Measurements from ENCODE around the gene CERS1.
"Not testable (repeated sequence)": the region's sequence is repeated elsewhere in the genome, so short reads cannot be mapped to it uniquely, and the experiment has no call there.

CERS1 gene

DNA sequence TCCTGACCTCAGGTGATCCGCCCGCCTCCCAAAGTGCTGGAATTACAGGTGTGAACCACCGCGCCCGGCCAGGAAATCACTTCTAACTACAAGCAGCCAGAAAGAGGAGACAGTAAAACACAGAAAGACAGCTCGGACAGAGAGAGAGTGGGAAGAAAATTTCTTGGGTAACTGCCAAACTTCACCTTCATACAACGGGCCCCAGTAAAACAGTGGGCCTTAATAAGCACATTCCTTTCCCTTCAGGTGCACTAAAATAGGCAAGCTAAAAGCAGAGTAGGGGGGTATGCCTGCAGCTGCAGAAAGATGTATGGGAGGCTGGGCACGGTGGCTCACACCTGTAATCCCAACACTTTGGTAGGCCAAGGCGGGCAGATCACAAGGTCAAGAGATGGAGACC is 21.6 kb upstream of the CERS1 start:
- DNase-seq = not testable (repeated sequence)

DNA sequence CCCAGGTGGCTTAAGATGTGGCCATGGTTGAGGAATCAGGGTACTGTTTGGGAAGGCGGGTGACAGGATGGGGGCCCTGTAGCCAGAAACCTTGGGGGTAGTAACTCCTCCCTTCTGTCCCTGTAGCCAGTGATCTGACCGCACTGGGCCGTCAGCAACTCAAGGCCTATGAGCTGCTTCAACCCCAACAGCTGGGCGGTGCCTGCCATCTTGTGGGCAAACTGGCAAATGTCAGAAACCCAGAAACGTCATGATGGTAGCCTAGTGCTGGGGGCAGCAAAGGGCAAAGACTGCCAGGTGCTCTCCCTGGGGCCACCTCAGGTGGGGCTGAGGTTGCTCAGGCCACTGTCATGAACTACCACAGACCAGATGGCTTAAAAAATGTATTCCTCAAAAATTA is 19.7 kb upstream of the CERS1 start:
- DNase-seq = no peak

DNA sequence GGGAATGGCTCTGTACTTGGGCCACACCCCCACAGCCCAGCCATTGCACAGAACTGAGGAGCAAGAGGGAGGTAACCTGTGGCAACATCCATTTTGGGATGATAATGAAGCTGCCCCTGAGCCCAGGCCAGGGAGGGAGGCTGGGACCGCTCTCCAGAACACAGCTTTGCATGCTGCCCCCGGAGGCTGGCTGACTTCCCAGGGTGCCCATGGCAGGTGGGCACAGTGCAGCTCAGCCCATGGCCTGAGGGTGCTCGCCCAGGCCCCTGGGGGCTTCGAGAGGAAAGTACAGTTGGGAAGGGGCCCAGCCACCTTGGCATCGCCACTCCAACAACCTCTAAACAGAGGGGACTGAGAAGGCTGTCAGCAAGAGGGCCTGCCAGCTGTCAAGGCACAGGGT is 17.5 kb upstream of the CERS1 start:
- no peak for DNase-seq

DNA sequence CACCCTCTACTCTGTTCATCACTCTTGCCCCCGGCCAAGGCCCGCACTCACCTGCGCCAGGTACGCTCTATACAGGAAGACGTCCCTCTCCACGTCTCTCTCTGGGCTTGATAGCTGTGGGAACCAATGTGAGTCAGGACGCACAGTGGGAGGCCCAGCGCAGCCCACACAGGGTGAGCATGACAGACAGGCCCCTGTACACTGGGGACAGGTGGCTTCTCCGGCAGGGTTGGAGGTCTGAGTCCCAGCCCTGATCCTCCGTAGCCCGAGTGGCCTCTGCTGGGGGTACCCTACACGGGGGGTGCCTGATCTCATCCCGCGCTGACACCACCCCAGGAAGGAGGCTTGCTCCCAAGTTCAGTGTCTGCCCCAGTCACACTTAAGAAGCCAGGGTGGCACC is 17.0 kb upstream of the CERS1 start:
- no peak for DNase-seq

DNA sequence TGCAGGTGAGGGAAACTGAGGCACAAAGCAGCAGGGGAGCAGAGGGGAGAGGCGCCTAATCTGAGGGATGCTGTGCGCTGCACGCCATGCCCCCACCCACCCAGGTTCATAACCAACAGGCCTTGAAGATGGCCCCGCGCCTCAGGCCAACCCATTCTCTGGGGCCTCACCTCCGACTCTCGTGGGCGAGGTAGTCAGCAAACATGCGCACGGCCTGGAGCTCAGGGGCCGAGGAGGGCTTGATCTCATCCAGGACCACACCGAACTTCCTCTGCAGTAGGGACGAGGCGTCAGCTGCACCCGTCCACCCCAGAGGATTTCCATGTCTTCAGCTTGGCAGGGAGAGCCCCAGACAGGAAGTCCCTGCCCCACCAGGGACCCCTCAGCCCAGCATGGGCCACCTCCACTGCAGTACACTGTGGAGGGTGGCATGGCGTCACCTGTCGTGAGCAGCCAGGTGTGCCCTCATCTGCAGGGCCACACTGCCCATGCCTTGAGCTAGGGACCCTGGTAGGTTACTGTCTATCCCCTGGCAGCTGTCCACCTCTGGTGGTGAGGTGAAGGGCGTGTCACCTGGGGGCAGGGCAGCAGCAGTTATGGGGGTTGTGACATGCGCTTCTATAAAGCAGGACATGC is 15.0 kb upstream of the CERS1 start:
- no peak for DNase-seq

DNA sequence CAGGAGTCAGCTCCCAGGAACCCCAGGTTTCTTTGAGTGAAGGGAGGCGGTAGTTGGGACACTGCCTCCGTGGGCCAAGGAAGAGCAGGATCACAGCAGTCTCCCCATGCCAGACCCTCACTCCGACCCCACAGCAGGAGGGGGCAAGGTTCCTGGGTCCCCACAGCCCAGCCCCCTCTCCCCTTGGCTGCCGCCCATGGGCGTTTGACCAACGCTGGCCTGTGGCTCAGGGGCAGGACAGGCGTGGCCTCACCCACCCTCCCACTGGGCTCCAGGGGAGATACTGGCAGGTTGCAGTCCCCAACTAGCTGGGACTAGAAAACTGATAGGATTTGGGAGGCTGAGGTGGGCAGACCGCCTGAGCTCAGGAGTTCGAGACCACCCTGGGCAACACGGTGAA is 14.1 kb upstream of the CERS1 start:
- DNase-seq = no peak

DNA sequence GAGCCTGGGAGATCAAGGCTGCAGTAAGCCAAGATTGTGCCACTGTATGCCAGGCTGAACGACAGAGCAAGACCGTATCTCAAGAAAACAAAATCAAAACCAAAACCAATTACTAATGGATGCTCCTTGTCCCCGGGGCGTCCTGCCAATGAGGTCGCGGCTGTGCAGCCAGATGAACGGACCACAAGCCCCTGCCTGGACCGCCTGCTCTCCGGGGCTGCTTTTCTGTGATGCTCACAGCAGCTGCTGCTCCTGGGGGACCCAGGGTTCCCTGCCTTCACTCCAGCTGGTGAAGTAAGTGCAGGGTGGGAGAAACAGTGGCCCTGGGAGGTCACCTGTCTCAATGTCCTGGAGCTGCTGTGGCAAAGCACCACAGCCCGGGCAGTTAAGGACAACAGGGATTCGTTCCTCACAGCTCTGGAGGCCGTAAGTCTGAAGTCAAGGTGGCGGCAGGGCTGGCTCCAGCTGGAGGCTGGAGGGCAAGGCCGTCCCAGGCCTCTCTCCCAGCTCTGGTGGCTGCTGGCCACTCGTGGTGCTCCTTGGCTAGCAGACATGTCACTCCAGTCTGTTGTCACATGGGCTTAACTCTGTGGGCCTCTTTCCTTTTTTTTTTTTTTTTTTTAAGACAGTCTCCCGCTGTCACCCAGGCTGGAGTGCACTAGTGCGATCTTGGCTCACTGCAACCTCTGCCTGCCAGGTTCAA is 13.1 kb upstream of the CERS1 start:
- no peak for DNase-seq

DNA sequence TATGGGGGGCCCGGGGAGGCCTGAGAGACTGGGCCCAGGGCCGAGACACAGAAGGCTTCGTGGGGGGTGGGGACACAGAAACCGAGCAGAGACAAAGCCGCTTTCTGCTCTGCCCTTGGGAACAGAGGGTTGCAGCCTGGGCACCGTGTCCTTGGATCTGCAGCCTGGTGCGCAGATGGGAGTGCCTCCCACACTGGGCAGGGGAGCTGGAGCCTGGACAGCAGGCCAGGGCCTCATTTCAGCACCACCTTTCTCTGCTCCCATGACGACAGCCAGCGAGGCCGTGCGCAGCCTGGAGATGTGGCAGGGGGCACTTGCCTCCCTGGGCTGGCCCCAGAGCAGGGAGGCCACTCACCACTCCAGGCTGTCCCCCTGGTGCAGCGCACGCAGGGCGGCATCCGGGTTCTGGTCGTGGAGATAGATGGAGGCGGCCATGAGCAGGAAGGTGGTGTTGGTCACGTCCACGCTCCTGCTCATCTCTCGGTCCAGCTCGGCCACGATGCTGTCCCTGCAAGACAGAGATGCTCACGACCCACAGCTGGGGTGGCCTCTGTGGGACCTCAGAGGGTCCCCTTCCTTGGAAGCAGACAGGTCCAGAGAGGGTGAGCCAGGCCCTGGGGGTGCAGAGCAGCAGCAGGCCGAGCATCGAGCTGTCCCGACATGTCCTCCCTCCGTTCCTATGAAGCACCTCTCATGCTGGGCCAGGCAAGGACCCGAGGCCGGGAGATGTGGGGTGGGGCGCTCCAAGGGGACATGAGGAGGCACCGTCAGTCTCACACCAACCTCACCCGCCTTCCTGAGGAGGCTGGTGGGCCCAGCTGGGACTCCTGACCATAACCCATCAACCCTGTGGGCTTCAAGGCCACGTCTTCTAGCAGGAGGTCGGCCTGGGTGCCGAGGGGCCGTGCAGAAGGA is 10.9 kb upstream of the CERS1 start:
- no peak for DNase-seq

DNA sequence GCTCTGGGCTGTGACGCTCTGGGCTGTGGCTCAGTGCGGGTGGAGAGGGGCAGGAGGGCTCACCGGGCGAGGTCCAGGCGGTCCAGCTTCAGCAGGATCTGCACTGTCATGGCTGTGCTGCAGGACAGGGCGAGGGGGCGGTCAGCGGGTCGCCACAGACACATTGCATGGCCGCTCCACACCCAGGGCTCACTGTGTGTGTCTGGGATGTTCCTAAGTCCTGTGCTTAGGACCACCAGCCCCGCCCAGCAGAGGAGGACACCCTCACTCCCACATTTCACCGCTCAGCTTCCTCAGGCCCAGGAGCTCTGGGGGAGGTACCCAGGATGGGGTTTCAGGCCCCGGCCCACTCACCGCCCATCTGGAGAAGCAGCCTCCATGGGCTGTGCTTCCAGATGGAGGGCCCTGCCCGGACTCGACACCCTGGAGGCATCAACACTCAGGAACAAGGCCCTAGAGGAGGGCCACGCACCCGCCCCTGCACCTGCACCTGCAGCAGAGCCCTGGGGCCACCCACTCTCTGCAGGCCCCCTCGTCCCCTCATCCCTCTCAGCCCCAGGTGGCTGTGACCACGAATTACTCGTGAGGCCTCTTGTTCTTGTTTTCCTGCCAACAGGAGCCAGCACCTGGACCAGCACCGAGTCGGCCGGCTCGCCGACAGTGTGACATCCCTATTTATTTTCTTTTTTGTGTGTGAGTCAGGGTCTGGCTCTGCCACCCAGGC is 9.7 kb upstream of the CERS1 start:
- DNase-seq = no peak

DNA sequence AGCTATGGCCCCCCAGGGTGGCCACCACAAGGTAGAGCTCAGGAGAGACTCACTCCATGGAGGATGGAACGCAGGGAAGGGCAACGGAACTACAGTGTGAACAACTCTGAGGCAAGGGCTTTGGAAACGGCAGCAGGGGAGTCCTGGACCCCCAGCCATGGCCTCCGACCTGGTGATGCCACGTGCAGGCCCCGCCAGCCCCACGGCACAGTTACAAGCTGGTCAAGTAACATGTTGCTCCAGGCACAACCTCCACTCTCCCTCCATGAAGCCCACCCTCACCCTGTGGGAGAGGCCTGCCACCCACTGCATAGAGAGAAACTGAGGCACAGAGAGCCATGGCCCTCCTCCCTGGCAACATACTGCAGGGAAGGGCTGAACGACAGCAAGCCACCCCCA is 9.1 kb upstream of the CERS1 start:
- no peak for DNase-seq

DNA sequence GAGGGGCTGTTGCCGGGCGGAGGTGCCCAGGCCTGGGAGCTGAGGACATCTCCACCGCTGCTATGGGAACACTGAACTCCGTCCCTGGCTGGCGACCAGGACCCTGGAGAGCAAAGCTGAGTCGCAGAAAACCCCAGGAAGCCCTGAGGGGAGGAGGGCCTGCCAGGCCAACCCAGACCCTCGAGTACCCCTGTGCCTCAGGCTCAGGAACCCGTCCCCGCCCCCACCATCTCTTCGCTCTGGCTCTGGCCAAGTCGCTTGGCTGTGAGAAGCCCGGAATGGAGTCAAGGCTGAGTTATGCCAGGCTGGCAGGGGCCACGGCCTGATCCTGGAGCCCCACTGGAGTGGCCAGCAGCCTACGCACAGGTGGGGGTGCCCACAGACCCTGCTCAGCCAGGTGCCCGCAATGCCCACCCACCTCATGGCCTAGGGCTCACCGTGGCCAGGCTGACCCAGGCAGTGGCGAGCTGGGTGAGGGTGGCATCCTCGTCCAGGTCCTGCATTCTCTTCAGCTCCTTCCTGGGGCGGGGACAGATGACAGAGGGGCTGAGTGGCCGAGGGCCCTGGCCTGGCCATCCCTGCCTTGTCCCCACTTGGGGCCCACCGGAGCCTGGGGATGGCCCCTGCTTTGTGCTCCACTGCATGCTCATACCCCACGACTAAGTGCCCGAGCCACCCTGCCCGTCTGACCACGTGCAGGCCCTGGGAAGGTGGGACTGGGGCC is 8.5 kb upstream of the CERS1 start:
- DNase-seq = no peak

DNA sequence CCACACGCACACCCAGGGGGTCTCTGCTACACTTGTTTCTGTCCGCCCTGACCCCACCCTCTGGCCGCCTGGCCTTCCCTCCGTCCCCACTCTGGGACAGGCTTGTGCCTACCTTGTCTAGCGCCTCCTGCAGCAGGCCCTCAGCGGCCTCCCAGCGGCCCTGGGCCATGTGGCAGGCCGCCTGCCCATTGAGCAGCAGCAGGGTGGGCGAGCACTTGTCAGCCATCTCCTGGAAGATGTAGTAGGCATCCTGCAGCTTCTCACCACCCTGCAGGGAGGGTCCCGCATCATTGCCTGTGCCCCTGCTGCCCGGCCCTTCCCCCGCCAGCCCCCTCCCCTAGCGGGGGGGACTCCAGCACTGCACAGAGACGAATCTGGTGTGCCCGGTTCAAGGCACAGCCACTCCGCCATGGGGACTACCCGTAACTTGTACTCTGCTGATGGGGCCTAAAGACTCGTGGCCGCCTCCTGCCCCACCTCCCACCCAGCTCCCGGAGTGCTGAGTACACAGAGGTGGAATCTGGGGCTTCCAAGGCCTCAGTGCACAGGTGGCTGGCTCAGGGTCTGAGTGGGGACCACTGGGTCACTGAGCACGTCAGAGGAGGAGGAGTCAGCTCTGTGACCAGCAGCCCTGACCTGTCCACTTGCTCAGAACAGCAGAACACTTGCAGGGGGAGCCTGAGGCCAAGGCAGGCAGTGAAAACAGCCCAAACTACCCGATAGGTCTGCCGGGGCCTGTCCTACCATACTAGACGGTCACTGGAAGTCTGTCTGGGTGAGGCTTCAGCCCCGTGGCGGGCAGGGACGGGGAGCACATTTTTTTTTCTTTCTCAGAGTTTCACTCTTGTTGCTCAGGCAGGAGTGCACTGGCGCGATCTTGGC is 7.4 kb upstream of the CERS1 start:
- DNase-seq = no peak

DNA sequence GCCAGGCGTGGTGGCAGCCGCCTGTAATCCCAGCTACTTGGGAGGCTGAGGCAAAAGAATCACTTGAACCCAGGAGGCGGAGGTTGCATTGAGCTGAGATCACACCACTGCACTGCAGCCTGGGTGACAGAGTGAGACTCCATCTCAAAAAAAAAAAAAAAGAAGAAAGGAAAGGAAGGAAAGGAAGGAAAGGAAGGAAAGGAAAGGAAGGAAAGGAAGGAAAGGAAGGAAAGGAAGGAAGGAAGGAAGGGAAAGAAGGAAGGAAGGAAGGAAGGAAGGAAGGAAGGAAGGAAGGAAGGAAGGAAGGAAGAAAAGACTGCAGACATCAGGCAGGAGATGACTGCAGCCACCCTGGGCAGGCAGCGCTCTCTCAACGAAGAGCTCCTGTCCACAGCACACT is 6.6 kb upstream of the CERS1 start:
- DNase-seq = not testable (repeated sequence)

DNA sequence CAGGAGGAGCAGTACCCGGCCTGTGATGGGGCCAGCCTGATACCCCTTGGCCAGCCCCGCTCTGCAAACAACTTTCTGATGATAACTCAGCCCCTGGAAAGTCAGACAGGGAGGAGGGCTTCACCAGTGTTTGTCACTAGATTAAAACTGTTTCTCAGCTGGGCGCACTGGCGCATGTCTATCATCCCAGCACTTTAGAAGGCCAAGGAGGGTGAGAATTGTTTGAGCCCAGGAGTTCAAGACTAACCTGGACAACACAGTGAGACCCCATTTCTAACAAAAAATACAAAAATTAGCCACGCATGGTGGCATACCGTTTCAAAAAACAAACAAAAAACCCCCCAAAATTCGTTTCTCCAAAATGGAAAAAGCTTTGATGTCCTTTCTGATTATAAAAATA is 5.5 kb upstream of the CERS1 start:
- no peak for DNase-seq

DNA sequence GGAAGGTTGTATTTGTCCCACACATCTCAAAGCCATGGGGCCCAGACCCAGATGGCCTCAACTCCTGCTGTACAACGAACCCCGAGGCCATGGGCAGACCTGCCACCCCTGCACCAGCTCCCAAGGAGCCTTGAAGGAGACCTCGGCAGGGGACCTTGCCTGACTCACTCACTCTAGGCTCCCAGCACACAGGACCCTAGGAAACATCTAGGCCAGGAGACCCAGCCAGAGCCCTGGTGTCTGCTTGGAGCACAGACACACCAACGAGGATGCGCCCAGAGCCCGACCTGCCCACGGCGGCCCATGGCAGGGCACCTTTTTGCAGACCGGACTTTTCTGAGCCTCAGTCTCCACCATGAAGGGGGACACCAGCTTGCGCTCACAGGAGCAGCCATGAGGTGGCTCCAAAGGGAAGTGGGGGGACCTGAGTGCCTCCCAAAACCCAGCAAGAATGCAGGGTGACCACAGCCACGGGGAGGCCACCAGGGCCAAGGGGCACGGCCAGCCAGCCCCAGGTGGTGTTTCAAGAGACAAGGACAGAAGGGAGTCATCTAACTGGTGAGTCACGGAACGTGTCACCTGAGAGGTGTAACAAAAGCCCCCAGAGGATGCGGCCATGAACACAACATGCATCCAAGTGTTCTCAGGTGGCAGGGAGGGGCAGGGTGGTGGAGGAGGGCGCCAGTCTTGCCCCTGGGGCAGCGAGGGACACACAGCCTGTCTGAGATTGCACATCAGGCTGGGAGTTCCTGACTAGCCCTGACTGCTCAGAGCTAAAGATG is 4.9 kb upstream of the CERS1 start:
- peak; percentile 14 for DNase-seq

DNA sequence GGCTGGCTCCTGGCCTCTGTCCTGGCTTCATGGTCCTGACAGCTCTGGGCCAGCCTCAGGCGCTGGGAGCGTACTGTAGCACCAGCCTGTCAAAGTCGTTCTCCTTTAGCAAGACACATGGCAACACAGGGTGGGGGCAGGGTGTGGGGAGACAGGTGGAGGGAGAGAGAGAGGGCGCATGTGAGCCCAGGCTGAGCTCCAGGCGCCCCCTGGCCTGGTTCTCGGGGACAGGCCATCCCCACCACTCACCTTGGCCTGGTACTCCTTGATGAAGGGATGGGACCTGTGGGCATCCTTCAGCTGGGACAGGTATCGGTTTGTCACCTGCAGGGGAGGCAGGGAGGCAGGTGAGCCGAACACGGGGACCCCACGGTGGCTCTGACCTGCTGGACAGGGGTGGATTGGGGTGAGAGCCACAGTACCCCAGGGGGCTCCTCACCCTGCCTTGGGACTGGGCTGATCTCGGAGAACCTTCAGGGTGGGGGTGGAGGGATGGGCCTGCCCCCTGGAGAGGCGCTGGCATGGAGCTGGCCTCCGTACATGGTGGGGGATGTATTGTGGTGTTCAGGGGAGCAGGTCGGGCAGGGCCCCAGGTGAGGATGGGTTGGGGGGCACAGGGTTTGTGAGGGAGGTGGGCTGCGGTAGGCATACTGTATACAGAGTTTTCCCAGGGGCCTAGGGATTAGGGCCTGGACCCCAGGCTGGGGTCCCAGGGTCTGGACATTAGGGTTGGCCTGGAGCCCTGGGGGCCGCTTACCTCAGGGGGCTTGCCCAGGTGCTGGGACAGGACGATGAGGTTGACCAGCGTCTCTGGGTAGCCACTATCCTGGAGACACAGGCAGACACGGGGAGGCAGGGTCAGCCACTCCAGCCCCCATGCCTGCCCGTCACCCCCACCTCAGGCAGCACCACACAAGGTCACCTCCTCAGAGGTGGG is 3.9 kb upstream of the CERS1 start:
- no peak for DNase-seq

DNA sequence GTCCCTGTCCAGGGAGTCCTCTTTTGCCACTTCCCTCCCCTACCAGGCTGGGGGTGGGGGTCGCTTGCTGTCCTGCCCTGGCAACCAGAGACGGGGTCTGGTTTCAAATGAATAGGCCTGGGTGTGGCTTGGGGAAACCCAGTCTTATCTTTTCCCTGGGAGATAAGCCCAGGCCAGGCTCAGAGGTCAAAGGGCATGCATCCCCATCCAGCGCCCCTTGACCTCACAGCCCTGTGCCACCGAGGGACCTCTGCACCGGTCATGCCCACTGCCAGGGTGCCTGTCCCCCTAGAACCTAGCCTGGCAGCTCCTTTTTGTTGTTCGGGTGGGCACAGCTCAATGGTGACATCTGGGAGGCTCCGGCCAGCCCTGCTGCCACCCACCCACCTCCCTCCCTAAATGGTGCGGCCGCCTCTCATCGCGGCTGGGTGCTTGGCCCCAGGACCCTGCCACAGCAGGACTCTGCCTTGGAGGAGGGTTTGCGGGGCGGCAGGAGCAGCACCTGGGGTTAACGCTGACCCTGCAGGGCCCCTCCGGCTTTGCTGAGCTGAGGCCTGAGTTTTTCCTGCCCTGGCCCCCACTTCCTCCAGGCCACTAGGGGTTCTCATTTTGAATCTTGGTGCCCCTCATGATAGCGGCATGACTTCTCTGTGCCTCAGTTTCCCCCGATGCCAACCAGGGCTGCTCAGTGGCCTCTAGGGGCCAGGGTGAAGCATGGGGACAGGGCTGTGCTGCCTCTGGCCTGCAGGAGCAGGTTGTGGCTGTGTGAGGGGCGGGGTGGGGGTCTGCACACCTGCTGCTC is 2.9 kb upstream of the CERS1 start:
- no peak for DNase-seq

DNA sequence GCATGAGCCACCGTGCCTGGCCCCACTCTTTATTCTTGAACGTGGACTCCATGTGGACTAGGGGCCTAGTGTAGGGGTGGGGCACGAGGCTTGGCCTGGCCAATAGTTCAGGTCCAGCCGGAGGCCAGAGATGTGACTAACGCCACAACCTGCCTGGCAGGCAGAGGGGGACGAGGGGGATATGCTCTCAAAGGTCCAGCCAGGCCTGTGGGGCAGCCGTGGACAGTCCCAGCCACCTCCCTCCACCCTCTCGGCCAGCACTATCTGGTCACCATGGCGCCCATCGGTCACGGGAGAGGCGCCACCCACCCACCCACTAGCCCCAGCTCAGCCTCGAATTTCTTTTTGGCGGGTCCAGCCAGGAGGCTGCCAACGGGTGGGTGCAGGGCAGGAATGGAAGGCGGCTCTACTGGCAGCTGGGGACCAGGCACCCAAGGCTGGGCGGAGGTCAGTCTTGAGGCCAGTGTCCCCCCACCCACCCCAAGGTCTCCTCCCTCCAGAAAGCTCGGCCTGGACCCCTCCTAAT is 2.2 kb upstream of the CERS1 start:
- DNase-seq = no peak
